Stomach smooth muscle (tissue), 2 donors: ENCODE results near the gene METTL24.

Source experiments
- H3K27ac ChIP-seq: one replicate; pipeline ENCODE4 v1.7.0; 2013; ENCODE audit warnings: mild to moderate bottlenecking, low read length, inconsistent platforms
- H3K27me3 ChIP-seq, 2 donors: one replicate each; pipeline ENCODE4 v1.7.0; 2013; ENCODE audit warnings: low read length in 2 of 2; ENCODE audit not compliant: insufficient read depth in 2 of 2, control insufficient read depth in 1 of 2
- H3K36me3 ChIP-seq, 2 donors: one replicate each; pipeline ENCODE4 v1.7.0; 2013; ENCODE audit warnings: low read length in 2 of 2; ENCODE audit not compliant: control insufficient read depth in 2 of 2, insufficient read depth in 2 of 2
- H3K4me1 ChIP-seq: one replicate; pipeline ENCODE4 v1.7.0; 2013; ENCODE audit warnings: low read length; ENCODE audit not compliant: control insufficient read depth, insufficient read depth
- H3K4me3 ChIP-seq, 2 donors: one replicate each; pipeline ENCODE4 v1.7.0; 2013; ENCODE audit warnings: low read length in 2 of 2
- H3K9ac ChIP-seq, 2 donors: one replicate each; pipeline ENCODE4 v1.7.0; 2013; ENCODE audit warnings: low read length in 2 of 2, mild to moderate bottlenecking in 1 of 2
- H3K9me3 ChIP-seq, 2 donors: one replicate each; pipeline ENCODE4 v1.7.0; 2013; ENCODE audit warnings: low read length in 2 of 2; ENCODE audit not compliant: control insufficient read depth in 2 of 2
- donor health status: healthy.
- donor health status: Pancreatic carcinoma.

The METTL24 gene

GRCh38 chr6:110233770-110234374 lies 124.3 kb downstream of the METTL24 start:
- no peak overlapping the region for H3K4me3 ChIP-seq
- no peak overlapping the region for H3K9ac ChIP-seq
- no peak overlapping the region for H3K27ac ChIP-seq
- no peaks in the 10 kb centered on the region for H3K9me3 ChIP-seq
- no peaks in the 10 kb centered on the region for H3K27me3 ChIP-seq
- no peaks in the 10 kb centered on the region for H3K4me1 ChIP-seq
- H3K36me3 ChIP-seq: peaks cover 13 to 19% of the 10 kb centered on the region in 2 donors

GRCh38 chr6:110232450-110232849 lies 125.7 kb downstream of the METTL24 start:
- Histone ChIP-seq H3K36me3 (peaks cover 13 to 21% of the 10 kb centered on the region in 2 donors), H3K4me3 (no peak overlapping the region), H3K4me1 (no peaks in the 10 kb centered on the region), H3K27ac (no peak overlapping the region), H3K9me3 (no peaks in the 10 kb centered on the region), H3K27me3 (no peaks in the 10 kb centered on the region), H3K9ac (no peak overlapping the region)

DNA sequence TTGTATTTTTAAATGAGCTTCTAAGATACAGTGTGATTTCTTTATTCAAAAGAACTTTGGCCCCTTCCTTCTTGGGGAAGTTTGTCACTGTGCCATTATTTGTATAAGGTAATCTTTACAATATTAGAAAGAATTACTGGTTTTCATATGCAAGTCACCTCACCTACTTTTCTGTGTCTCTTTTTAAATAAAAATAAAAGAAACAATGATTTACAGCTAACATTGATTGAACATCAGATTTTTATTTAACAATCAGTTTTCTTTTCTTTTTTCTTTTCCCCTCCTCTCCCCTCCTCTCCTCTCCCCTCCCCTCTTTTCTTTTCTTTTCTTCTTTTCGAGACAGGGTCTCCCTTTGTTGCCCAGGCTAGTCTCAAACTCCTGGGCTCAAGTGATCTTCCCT lies 131.9 kb downstream of the METTL24 start:
- no peaks in the 10 kb centered on the region for H3K4me1 ChIP-seq
- H3K36me3 ChIP-seq: peaks cover 19 to 26% of the 10 kb centered on the region in 2 donors
- H3K27me3 ChIP-seq: no peaks in the 10 kb centered on the region
- no peak overlapping the region for H3K27ac ChIP-seq
- no peaks in the 10 kb centered on the region for H3K9me3 ChIP-seq
- no peak overlapping the region for H3K9ac ChIP-seq
- H3K4me3 ChIP-seq: no peak overlapping the region

DNA sequence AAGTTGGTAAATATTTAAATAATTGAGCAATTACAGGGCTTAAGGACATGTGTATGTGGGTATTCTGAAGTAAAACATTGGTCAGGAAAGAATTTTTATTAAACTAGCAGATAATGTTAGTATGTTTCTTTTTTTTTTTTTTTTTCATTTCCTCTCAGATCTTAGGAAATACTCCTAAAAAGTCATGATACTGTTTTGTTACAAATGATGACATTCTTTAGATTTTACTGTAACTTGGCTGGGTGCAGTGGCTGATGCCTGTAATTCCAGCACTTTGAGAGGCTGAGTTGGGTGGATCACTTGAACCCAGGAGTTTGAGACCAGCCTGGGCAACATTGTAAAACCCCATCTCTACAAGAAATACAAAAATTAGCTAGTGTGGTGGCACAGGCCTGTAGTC lies 136.4 kb downstream of the METTL24 start:
- Histone ChIP-seq H3K9me3 (no peaks in the 10 kb centered on the region), H3K4me1 (no peaks in the 10 kb centered on the region), H3K27ac (no peak overlapping the region), H3K9ac (no peak overlapping the region), H3K27me3 (no peaks in the 10 kb centered on the region), H3K4me3 (no peak overlapping the region), H3K36me3 (peaks cover 17 to 25% of the 10 kb centered on the region in 2 donors)

DNA sequence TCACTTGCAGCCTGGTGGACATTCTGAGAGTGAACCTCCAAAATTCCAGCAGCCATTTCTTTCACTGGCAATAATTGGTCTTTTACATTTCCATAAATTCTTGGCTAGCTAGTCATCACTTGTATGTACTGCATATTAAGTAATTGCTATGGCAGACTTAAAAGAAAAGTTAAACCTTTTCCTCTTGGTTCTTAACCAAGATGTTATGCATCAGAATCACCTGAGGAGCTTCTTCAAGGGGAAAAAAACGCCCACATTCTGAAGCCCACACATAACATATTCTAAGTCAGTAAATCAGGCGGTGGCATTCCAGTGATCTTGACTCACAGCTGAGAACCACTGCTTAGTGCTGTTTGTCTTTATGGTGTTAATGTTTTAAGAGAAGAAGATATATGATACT lies 140.9 kb downstream of the METTL24 start:
- no peaks in the 10 kb centered on the region for H3K9me3 ChIP-seq
- H3K36me3 ChIP-seq: peaks cover 31 to 32% of the 10 kb centered on the region in 2 donors

DNA sequence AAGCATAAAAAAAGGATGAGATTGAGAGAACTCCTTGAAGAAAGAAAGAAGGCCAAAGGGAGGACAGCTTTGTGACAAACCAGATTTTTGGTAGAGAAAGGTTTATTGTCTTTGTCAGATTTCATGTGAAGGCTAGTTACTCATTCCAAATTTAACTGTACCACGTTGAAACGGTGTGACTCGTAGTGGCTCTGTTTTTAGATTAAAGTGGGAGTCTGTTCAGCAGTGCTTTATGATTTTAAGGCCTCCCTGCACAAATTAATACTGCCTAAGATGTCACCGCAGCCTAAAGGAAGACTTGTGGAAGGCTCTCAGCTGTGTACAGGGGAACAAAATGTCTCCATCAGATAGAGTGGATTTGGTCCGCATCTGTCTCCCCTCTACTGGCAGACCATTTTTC lies 142.0 kb downstream of the METTL24 start:
- Histone ChIP-seq H3K4me1 (no peaks in the 10 kb centered on the region), H3K36me3 (peaks cover 34 to 37% of the 10 kb centered on the region in 2 donors), H3K4me3 (no peak overlapping the region), H3K27me3 (no peaks in the 10 kb centered on the region), H3K9me3 (no peaks in the 10 kb centered on the region), H3K9ac (no peak overlapping the region), H3K27ac (no peak overlapping the region)

More for the DNA sequence above, 140.9 kb downstream of the METTL24 start:
- H3K4me3 ChIP-seq: no peak overlapping the region
- H3K27me3 ChIP-seq: no peaks in the 10 kb centered on the region
- H3K4me1 ChIP-seq: no peaks in the 10 kb centered on the region
- H3K27ac ChIP-seq: no peak overlapping the region
- H3K9ac ChIP-seq: no peak overlapping the region

DNA sequence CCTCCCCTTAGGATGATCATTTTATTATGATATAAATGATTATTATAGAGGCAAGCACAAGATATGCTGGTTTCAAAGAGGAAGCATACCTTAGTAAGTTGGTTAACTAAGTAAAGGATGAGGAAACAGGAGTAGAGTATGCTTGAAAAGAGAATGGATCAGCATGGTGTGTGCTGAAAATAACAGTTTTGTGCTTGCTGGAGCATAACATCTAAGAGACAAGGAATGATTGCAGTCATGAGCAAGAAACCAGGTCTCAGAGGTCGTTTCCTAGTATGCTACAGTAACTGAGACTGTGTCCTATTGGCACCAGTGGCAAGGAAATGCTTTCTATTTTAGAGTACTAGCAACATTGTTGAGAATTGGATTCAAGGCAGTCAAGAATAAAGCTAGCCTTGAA lies 143.8 kb downstream of the METTL24 start:
- no peaks in the 10 kb centered on the region for H3K4me1 ChIP-seq
- peaks cover 29 to 35% of the 10 kb centered on the region in 2 donors for H3K36me3 ChIP-seq
- no peak overlapping the region for H3K9ac ChIP-seq
- no peak overlapping the region for H3K27ac ChIP-seq
- no peaks in the 10 kb centered on the region for H3K27me3 ChIP-seq
- no peak overlapping the region for H3K4me3 ChIP-seq
- no peaks in the 10 kb centered on the region for H3K9me3 ChIP-seq

DNA sequence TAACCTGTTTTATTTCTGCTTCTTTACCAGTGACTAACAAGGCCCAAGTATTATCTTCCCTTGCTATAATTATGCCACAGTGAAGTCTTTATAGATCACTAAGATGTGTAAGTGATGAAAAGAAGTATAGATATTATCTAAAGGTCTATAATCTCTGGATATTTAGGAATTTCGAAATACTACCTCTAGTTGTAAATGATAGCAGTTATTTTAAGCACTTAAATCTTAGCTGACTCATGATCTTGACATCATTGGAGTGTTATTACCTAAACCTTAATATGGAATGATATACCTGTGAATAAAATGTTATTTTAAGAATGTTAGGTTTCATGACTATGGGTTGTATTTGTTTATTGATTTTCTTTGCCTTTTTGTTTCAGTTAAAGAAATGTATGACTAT lies 146.4 kb downstream of the METTL24 start:
- Histone ChIP-seq H3K36me3 (peaks cover 20 to 28% of the 10 kb centered on the region in 2 donors), H3K4me3 (no peak overlapping the region), H3K4me1 (no peaks in the 10 kb centered on the region), H3K9ac (no peak overlapping the region), H3K27ac (no peak overlapping the region), H3K9me3 (no peaks in the 10 kb centered on the region), H3K27me3 (no peaks in the 10 kb centered on the region)

- no peak overlapping the region for H3K9ac ChIP-seq
- H3K4me3 ChIP-seq: no peak overlapping the region
- H3K9me3 ChIP-seq: no peaks in the 10 kb centered on the region
- H3K4me1 ChIP-seq: no peaks in the 10 kb centered on the region
- H3K27me3 ChIP-seq: no peaks in the 10 kb centered on the region
- H3K27ac ChIP-seq: no peak overlapping the region
- peaks cover 6 to 9% of the 10 kb centered on the region in 2 donors for H3K36me3 ChIP-seq
Observed at GRCh38 chr6:110207652-110208051, 150.5 kb downstream of the METTL24 start.

GRCh38 chr6:110201151-110201884 lies 156.8 kb downstream of the METTL24 start:
- Histone ChIP-seq H3K9me3 (no peaks in the 10 kb centered on the region), H3K27me3 (no peaks in the 10 kb centered on the region), H3K27ac (no peak overlapping the region), H3K9ac (no peak overlapping the region), H3K4me3 (no peak overlapping the region), H3K36me3 (no peaks in the 10 kb centered on the region), H3K4me1 (no peaks in the 10 kb centered on the region)

DNA sequence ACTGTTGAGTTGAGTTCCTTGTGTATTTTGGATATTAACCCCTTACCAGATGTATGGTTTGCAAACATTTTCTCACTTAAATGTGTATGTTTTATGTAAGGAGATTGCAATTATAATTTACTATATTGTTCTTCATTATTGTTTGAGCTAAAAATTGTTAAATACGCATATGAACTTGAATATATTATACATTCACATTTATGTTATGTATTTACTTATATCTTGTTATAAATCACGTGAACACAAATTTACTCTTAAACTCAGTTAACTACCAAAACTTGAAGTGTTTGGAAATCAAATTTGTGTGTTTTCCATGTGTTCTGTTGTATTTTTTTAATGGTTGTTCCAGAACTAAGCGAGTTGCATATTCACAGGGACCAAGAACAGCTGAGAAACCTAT lies 159.6 kb downstream of the METTL24 start:
- H3K36me3 ChIP-seq: peaks cover under 1 to 8% of the 10 kb centered on the region in 2 donors
- no peak overlapping the region for H3K9ac ChIP-seq
- H3K4me3 ChIP-seq: no peak overlapping the region
- H3K27ac ChIP-seq: no peak overlapping the region
- no peaks in the 10 kb centered on the region for H3K27me3 ChIP-seq
- H3K9me3 ChIP-seq: no peaks in the 10 kb centered on the region
- no peaks in the 10 kb centered on the region for H3K4me1 ChIP-seq
